WTC11 (cell line): ENCODE results near the gene KLRF1.

ENCODE experiments used
- AR ChIP-seq: fragments of 250-450 bp; sonication (Bioruptor Pico); IDR thresholded peaks from 2 replicates; pipeline ENCODE4 v1.9.0; 2021; ENCODE audit warnings: mild to moderate bottlenecking
- ARID4B ChIP-seq: sonication (generic); formaldehyde crosslinking; IDR thresholded peaks from 2 replicates; pipeline ENCODE4 v1.8.0; 2023; ENCODE audit warnings: missing genetic modification reagents, mild to moderate bottlenecking, borderline replicate concordance
- CREB1 ChIP-seq: sonication (generic); formaldehyde crosslinking; IDR thresholded peaks from 2 replicates; pipeline ENCODE4 v1.8.0; 2023; ENCODE audit warnings: mild to moderate bottlenecking, missing genetic modification reagents
- CTCF ChIP-seq: fragments of 200-600 bp; IDR thresholded peaks from 2 replicates; pipeline ENCODE4 v1.8.0; 2022; ENCODE audit warnings: antibody characterized with exemption
- ELF4 ChIP-seq: sonication (generic); formaldehyde crosslinking; IDR thresholded peaks from 2 replicates; pipeline ENCODE4 v1.8.1; 2022; ENCODE audit warnings: low read depth, mild to moderate bottlenecking, moderate library complexity, missing genetic modification reagents
- IRF1 ChIP-seq: sonication (generic); formaldehyde crosslinking; IDR thresholded peaks from 2 replicates; pipeline ENCODE4 v1.8.0; 2023; ENCODE audit warnings: missing genetic modification reagents
- NR3C1 ChIP-seq: sonication (generic); formaldehyde crosslinking; conservative IDR thresholded peaks from 2 replicates; pipeline ENCODE4 v1.8.1; 2023; ENCODE audit warnings: low read depth, mild to moderate bottlenecking, missing genetic modification reagents
- OVOL2 ChIP-seq: fragments of 250-450 bp; sonication (Bioruptor Pico); IDR thresholded peaks from 2 replicates; pipeline ENCODE4 v1.9.0; 2021; ENCODE audit warnings: mild to moderate bottlenecking, borderline replicate concordance
- SOX15 ChIP-seq: fragments of 250-450 bp; sonication (Bioruptor Pico); IDR thresholded peaks from 2 replicates; pipeline ENCODE4 v1.9.0; 2021; ENCODE audit warnings: mild to moderate bottlenecking
- TEAD4 ChIP-seq: sonication (generic); formaldehyde crosslinking; IDR thresholded peaks from 2 replicates; pipeline ENCODE4 v1.8.0; 2022; ENCODE audit warnings: mild to moderate bottlenecking, missing genetic modification reagents
- TP53 ChIP-seq: sonication (generic); formaldehyde crosslinking; IDR thresholded peaks from 2 replicates; pipeline ENCODE4 v1.8.1; 2023; ENCODE audit warnings: mild to moderate bottlenecking, missing genetic modification reagents
- ZNF121 ChIP-seq: sonication (generic); formaldehyde crosslinking; IDR thresholded peaks from 2 replicates; pipeline ENCODE4 v1.8.0; 2023; ENCODE audit warnings: missing genetic modification reagents
- TF ChIP-seq, protein P1 (sequence below): sonication (generic); formaldehyde crosslinking; IDR thresholded peaks from 2 replicates; pipeline ENCODE4 v1.8.1; 2022; ENCODE audit warnings: mild to moderate bottlenecking, moderate library complexity, missing genetic modification reagents

- TF ChIP-seq CREB1 (CRISPR knock-in tag) = no peak
- TF ChIP-seq TEAD4 = no peak
- TF ChIP-seq SOX15 (CRISPR knock-in tag) = no peak
- no peak for TF ChIP-seq OVOL2 (CRISPR knock-in tag)
- TF ChIP-seq IRF1 (CRISPR knock-in tag) = no peak
- TF ChIP-seq ARID4B = no peak
- no peak for TF ChIP-seq CTCF
- no peak for TF ChIP-seq ELF4 (CRISPR knock-in tag)
- no peak for TF ChIP-seq NR3C1 (CRISPR knock-in tag)
- TF ChIP-seq ZNF121 (CRISPR knock-in tag) = no peak
- TF ChIP-seq, protein P1, sequence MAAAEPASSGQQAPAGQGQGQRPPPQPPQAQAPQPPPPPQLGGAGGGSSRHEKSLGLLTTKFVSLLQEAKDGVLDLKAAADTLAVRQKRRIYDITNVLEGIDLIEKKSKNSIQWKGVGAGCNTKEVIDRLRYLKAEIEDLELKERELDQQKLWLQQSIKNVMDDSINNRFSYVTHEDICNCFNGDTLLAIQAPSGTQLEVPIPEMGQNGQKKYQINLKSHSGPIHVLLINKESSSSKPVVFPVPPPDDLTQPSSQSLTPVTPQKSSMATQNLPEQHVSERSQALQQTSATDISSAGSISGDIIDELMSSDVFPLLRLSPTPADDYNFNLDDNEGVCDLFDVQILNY = no peak
- TF ChIP-seq TP53 (CRISPR knock-in tag) = no peak
- TF ChIP-seq AR (CRISPR knock-in tag) = no peak
Measured at GRCh38 chr12:9781360-9781759, 45.9 kb upstream of the KLRF1 start.
